K562 (cell line): Measurements from ENCODE around the gene PPM1N. TPM values are rescaled to one million over a fixed set of nuclear protein-coding genes. Genes with fewer than 3 reads are reported as not detected.

Experiments
- BCOR ChIP-seq: fragments of 450-650 bp; IDR thresholded peaks from 2 replicates; pipeline ENCODE4 v1.6.1; 2016
- BRF1 ChIP-seq: IDR thresholded peaks from 3 replicates; pipeline ENCODE4 v1.6.1; 2011; ENCODE audit warnings: borderline replicate concordance, mild to moderate bottlenecking; ENCODE audit not compliant: insufficient read length; ENCODE audit errors: extremely low read depth
- CTCF ChIP-seq, 3 experiments: IDR thresholded peaks in 2 of 3; conservative IDR thresholded peaks in 1 of 3; 2 replicates each; pipeline ENCODE4 v1.5.1; 2011 to 2012; ENCODE audit warnings: low read length in 3 of 3, mild to moderate bottlenecking in 3 of 3, control low read depth in 2 of 3, improper control_type of control experiment in 1 of 3, inconsistent platforms in 1 of 3, low read depth in 1 of 3, mixed read lengths in 1 of 3, moderate library complexity in 1 of 3; ENCODE audit not compliant: insufficient read depth in 2 of 3
- ETV6 ChIP-seq, 3 experiments: fragments of 150-350 bp in 1 of 3; sonication (generic) in 1 of 3; formaldehyde crosslinking in 1 of 3; IDR thresholded peaks; 2 replicates each; pipeline versions ENCODE4 v1.6.1 to v1.8.0; 2014 to 2022; ENCODE audit warnings: borderline replicate concordance in 2 of 3, low read depth in 2 of 3, antibody characterized with exemption in 1 of 3, low read length in 1 of 3, mild to moderate bottlenecking in 1 of 3, missing genetic modification reagents in 1 of 3
- MEIS2 ChIP-seq: fragments of 450-650 bp; IDR thresholded peaks from 2 replicates; pipeline ENCODE4 v1.6.1; 2014; ENCODE audit warnings: mild to moderate bottlenecking; ENCODE audit not compliant: partially characterized antibody
- NFYB ChIP-seq: IDR thresholded peaks from 2 replicates; pipeline ENCODE4 v1.6.1; 2011; ENCODE audit warnings: mild to moderate bottlenecking, moderate library complexity; ENCODE audit not compliant: insufficient read length; ENCODE audit errors: extremely low read depth
- PYGO2 ChIP-seq: fragments of 450-650 bp; IDR thresholded peaks from 2 replicates; pipeline ENCODE4 v1.6.1; 2016; ENCODE audit warnings: mild to moderate bottlenecking, missing genetic modification characterization, moderate library complexity, missing compliant biosample characterization
- U2AF2 ChIP-seq: fragments of 200-400 bp; formaldehyde crosslinking; optimal IDR thresholded peaks from 2 replicates; pipeline ENCODE3; 2017; ENCODE audit warnings: low read depth, mild to moderate bottlenecking, low read length
- ZBTB33 ChIP-seq: sonication (generic); formaldehyde crosslinking; IDR thresholded peaks from 2 replicates; pipeline ENCODE4 v1.8.1; 2023; ENCODE audit warnings: mild to moderate bottlenecking, missing genetic modification reagents
- ZC3H8 ChIP-seq: fragments of 450-650 bp; IDR thresholded peaks from 2 replicates; pipeline ENCODE4 v1.6.1; 2017
- ZFX ChIP-seq: sonication (generic); formaldehyde crosslinking; IDR thresholded peaks from 2 replicates; pipeline ENCODE4 v1.8.0; 2022; ENCODE audit warnings: mild to moderate bottlenecking, missing genetic modification reagents, moderate library complexity
- ZNF146 ChIP-seq: IDR thresholded peaks from one replicate; pipeline ENCODE4 v1.6.1; 2018; ENCODE audit warnings: missing compliant biosample characterization; ENCODE audit not compliant: unreplicated experiment
- polyA plus RNA-seq, 8 experiments: library from polyadenylated mRNA; depleted of rRNA in 4 of 8; stranded (reverse) in 5 of 8; unstranded in 3 of 8; fragments of >200 nt; fragmentation: Nextera tagmentation in 2 of 8; fragmentation: Illumina TruSeq in 1 of 8; extraction: Ambion mirVana in 2 of 8; extraction: Trizol in 1 of 8; gene quantifications; 2 replicates each; pipeline versions ENCODE4 v1.2.1 to v1.2.3, GENCODE V29; 2011 to 2014; ENCODE audit warnings: inconsistent platforms in 1 of 8, missing spikeins in 1 of 8
- total RNA-seq, 7 experiments: library from RNA; depleted of rRNA in 6 of 7; stranded (reverse); fragments of >200 nt in 6 of 7; fragmentation: Illumina TruSeq in 2 of 7; extraction: Trizol in 2 of 7; gene quantifications; 2 replicates each; pipeline versions ENCODE4 v1.2.1 to v1.2.3, GENCODE V29; 2011 to 2021; ENCODE audit warnings: low replicate concordance in 1 of 7

The PPM1N gene
- total and polyA plus RNA-seq, 9 of the 15 experiments (the other 6 are each of a cell fraction or from before 2014, with no cell fraction given) = 4.5 to 15.6 (median 8.7) TPM

GRCh38 chr19:45477713-45478453, 20.4 kb upstream of the PPM1N start (continued):
- TF ChIP-seq BCOR = peak; percentile 67
- TF ChIP-seq ZFX (CRISPR knock-in tag) = 0 out of 2 replicates have a peak, but pooled peaks have one; percentile 9
- no peak for TF ChIP-seq CTCF (IDR thresholded peaks at IDR 0.05 in 2 of 3, conservative IDR thresholded peaks at IDR 0.05 in 1 of 3; ENCODE audit: insufficient read depth in 2 of 3, low read depth in 1 of 3, low read length in 3 of 3)
- no peak for TF ChIP-seq BRF1
- no peak for TF ChIP-seq ZNF146
- TF ChIP-seq MEIS2 = no peak
- TF ChIP-seq ETV6 (IDR thresholded peaks at IDR 0.05; ENCODE audit: borderline replicate concordance in 1 of 2, low read depth in 2 of 2, low read length in 1 of 2) = 0 out of 4 replicates have a peak, but pooled peaks of 1 of the 2 experiments have one; percentile 11
- no peak for TF ChIP-seq ETV6 (CRISPR knock-in tag; IDR thresholded peaks at IDR 0.05; ENCODE audit: borderline replicate concordance)
- TF ChIP-seq U2AF2 = no peak
- TF ChIP-seq PYGO2 = no peak
- no peak for TF ChIP-seq NFYB
- 0 out of 2 replicates have a peak, but pooled peaks have one; percentile 22 for TF ChIP-seq ZC3H8
- no peak for TF ChIP-seq ZBTB33 (CRISPR knock-in tag)
- TF ChIP-seq, all 486 proteins: peak for 25
